ENCODE results near the gene PC.

- TF ChIP-seq, protein P1, sequence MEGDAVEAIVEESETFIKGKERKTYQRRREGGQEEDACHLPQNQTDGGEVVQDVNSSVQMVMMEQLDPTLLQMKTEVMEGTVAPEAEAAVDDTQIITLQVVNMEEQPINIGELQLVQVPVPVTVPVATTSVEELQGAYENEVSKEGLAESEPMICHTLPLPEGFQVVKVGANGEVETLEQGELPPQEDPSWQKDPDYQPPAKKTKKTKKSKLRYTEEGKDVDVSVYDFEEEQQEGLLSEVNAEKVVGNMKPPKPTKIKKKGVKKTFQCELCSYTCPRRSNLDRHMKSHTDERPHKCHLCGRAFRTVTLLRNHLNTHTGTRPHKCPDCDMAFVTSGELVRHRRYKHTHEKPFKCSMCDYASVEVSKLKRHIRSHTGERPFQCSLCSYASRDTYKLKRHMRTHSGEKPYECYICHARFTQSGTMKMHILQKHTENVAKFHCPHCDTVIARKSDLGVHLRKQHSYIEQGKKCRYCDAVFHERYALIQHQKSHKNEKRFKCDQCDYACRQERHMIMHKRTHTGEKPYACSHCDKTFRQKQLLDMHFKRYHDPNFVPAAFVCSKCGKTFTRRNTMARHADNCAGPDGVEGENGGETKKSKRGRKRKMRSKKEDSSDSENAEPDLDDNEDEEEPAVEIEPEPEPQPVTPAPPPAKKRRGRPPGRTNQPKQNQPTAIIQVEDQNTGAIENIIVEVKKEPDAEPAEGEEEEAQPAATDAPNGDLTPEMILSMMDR (IDR thresholded peaks at IDR 0.05) = no peak
- TF ChIP-seq EP300 (IDR thresholded peaks at IDR 0.05) (no peak), POLR2AphosphoS5 (IDR thresholded peaks at IDR 0.05) (no peak)
Observed at GRCh38 chr11:66869567-66869870, 88.7 kb downstream of the PC start.
